Measurements from ENCODE around the gene CENPM.

- TF ChIP-seq ZNF583 (CRISPR knock-in tag; IDR thresholded peaks at IDR 0.05) = no peak
- TF ChIP-seq ARID3A (IDR thresholded peaks at IDR 0.05; ENCODE audit: borderline replicate concordance, low read depth, low read length) = no peak
- TF ChIP-seq GTF2F1 (IDR thresholded peaks at IDR 0.05; ENCODE audit: low read depth, low read length) = no peak
- TF ChIP-seq POLR2AphosphoS5 (IDR thresholded peaks at IDR 0.05; ENCODE audit: control insufficient read depth, insufficient read depth, low read depth, low read length) = no peak
- TF ChIP-seq CEBPB (tag; IDR thresholded peaks at IDR 0.05) = no peak
- no peak for TF ChIP-seq TCF7L2 (IDR thresholded peaks at IDR 0.05; ENCODE audit: low read depth, low read length)
- no peak for TF ChIP-seq CTCF (IDR thresholded peaks at IDR 0.05 in 2 of 3, conservative IDR thresholded peaks at IDR 0.05 in 1 of 3; ENCODE audit: insufficient read depth in 2 of 3, low read depth in 1 of 3, low read length in 3 of 3)
- no peak for TF ChIP-seq EGR1 (conservative IDR thresholded peaks at IDR 0.05)
- TF ChIP-seq ZBTB33 (CRISPR knock-in tag; IDR thresholded peaks at IDR 0.05) = no peak
- TF ChIP-seq ZKSCAN8 (CRISPR knock-in tag; IDR thresholded peaks at IDR 0.05) = no peak
- TF ChIP-seq HEY1 (CRISPR knock-in tag; IDR thresholded peaks at IDR 0.05; ENCODE audit: borderline replicate concordance) = no peak
- peak; percentile 12; the same call in 1 of the 2 replicates for TF ChIP-seq POLR2G (IDR thresholded peaks at IDR 0.05; ENCODE audit: low read depth, low read length)
- no peak for TF ChIP-seq TEAD4 (IDR thresholded peaks at IDR 0.05; ENCODE audit: low read length)
- TF ChIP-seq TEAD4 (CRISPR knock-in tag; IDR thresholded peaks at IDR 0.05; ENCODE audit: borderline replicate concordance) = no peak
- TF ChIP-seq ZFX (CRISPR knock-in tag; IDR thresholded peaks at IDR 0.05) = no peak
Measured at GRCh38 chr22:41935015-41935351, 12.0 kb downstream of the CENPM start.

Data from K562 (cell line).